Mucosa of descending colon (tissue), 3 donors: ENCODE results near the gene GPR149. TPM values are rescaled to one million over a fixed set of nuclear protein-coding genes. Genes with fewer than 3 reads are reported as not detected.
"Not testable (repeated sequence)": the region's sequence is repeated elsewhere in the genome, so short reads cannot be mapped to it uniquely, and the experiment has no call there.

ENCODE experiments used
- ATAC-seq: fragments of 200-7000 bp; cut with Tn5 transposase; one replicate; pipeline ENCODE4 v1.9.1; 2020; ENCODE audit warnings: mild to moderate bottlenecking, moderate library complexity
- DNase-seq, 3 donors: peaks; one replicate each; pipeline ENCODE4 v3.0.0-alpha.2; 2020
- H3K36me3 ChIP-seq: fragments of 200-600 bp; one replicate; pipeline ENCODE4 v1.8.0; 2021; ENCODE audit warnings: low read depth, mild to moderate bottlenecking
- H3K4me1 ChIP-seq: fragments of 200-600 bp; one replicate; pipeline ENCODE4 v1.8.0; 2021; ENCODE audit warnings: low read depth, mild to moderate bottlenecking
- H3K4me3 ChIP-seq: fragments of 200-600 bp; one replicate; pipeline ENCODE4 v1.8.0; 2021; ENCODE audit warnings: mild to moderate bottlenecking
- H3K9me3 ChIP-seq: fragments of 200-600 bp; one replicate; pipeline ENCODE4 v1.8.0; 2021; ENCODE audit warnings: mild to moderate bottlenecking
- intact Hi-C, 2 donors: fragments of 100-400 bp; cut with DNase I in 1 of 2; cut with micrococcal nuclease in 1 of 2; formaldehyde crosslinking; loops; one replicate each; pipeline versions ENCODE4 v1.11.0 to v1.11.1; 2022; cut with DNase I, micrococcal nuclease
- long read RNA-seq, 2 donors: library from polyadenylated mRNA; unstranded; transcript quantifications; one replicate each; pipeline ENCODE4 v2.0.0, GENCODE V29; 2019 to 2021
- total RNA-seq, 3 donors: library from RNA; stranded (reverse); fragmentation: NEBNext Ultra II Directional in 2 of 3; extraction: Animal tissue kit (Norgen Biotek cat#: 25700) in 2 of 3; gene quantifications; one replicate each; pipeline versions ENCODE4 v1.2.1 to v1.2.4, GENCODE V29; 2021 to 2023
- TF ChIP-seq, protein P1 (sequence below): fragments of 200-600 bp; IDR thresholded peaks from one replicate; pipeline ENCODE4 v1.8.0; 2022; ENCODE audit warnings: antibody characterized with exemption, mild to moderate bottlenecking
- donor health status: DM: no; HTN: no; CAD: no; lungs with moderate emphysema.
- donor health status: DM: no; HTN: no; CAD: no.
- donor health status: DM: no; HTN: yes; CAD: no.

Gene GPR149, protein sequence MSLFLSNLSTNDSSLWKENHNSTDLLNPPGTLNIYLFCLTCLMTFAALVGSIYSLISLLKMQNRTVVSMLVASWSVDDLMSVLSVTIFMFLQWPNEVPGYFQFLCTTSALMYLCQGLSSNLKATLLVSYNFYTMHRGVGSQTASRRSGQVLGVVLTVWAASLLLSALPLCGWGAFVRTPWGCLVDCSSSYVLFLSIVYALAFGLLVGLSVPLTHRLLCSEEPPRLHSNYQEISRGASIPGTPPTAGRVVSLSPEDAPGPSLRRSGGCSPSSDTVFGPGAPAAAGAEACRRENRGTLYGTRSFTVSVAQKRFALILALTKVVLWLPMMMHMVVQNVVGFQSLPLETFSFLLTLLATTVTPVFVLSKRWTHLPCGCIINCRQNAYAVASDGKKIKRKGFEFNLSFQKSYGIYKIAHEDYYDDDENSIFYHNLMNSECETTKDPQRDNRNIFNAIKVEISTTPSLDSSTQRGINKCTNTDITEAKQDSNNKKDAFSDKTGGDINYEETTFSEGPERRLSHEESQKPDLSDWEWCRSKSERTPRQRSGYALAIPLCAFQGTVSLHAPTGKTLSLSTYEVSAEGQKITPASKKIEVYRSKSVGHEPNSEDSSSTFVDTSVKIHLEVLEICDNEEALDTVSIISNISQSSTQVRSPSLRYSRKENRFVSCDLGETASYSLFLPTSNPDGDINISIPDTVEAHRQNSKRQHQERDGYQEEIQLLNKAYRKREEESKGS
- not detected for total RNA-seq
- long read RNA-seq, donor 1 = 0 reads
- long read RNA-seq, donor 2 = 0 reads

- H3K36me3 ChIP-seq = no peaks in the 10 kb centered on the region
- DNase-seq = no peak
- no peak for ATAC-seq
- intact Hi-C loops = no loop called here
- no peaks in the 10 kb centered on the region for H3K4me1 ChIP-seq
- no peaks in the 10 kb centered on the region for H3K9me3 ChIP-seq
- TF ChIP-seq, protein P1, sequence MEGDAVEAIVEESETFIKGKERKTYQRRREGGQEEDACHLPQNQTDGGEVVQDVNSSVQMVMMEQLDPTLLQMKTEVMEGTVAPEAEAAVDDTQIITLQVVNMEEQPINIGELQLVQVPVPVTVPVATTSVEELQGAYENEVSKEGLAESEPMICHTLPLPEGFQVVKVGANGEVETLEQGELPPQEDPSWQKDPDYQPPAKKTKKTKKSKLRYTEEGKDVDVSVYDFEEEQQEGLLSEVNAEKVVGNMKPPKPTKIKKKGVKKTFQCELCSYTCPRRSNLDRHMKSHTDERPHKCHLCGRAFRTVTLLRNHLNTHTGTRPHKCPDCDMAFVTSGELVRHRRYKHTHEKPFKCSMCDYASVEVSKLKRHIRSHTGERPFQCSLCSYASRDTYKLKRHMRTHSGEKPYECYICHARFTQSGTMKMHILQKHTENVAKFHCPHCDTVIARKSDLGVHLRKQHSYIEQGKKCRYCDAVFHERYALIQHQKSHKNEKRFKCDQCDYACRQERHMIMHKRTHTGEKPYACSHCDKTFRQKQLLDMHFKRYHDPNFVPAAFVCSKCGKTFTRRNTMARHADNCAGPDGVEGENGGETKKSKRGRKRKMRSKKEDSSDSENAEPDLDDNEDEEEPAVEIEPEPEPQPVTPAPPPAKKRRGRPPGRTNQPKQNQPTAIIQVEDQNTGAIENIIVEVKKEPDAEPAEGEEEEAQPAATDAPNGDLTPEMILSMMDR = no peak
- no peak within 1 kb of the TSS for H3K4me3 ChIP-seq
These were observed at the start of gene GPR149 for GRCh38 chr3:154430014-154430413. GPR149 (minus strand) TSS chr3:154430190; CDS start chr3:154429615, 575 bp downstream.

GRCh38 chr3:154473769-154474168, 43.8 kb upstream of the GPR149 start:
- H3K9me3 ChIP-seq = no peaks in the 10 kb centered on the region
- no peak overlapping the region for H3K4me3 ChIP-seq
- H3K4me1 ChIP-seq = no peaks in the 10 kb centered on the region
- ATAC-seq = no peak
- intact Hi-C loops = no loop called here
- no peaks in the 10 kb centered on the region for H3K36me3 ChIP-seq
- no peak for DNase-seq
- TF ChIP-seq, protein P1 = no peak

GRCh38 chr3:154469585-154469984, 39.6 kb upstream of the GPR149 start:
- Histone ChIP-seq H3K9me3 (no peaks in the 10 kb centered on the region), H3K36me3 (no peaks in the 10 kb centered on the region), H3K4me1 (no peaks in the 10 kb centered on the region), H3K4me3 (no peak overlapping the region)
- TF ChIP-seq, protein P1 = no peak
- no peak for DNase-seq
- intact Hi-C loops = no loop called here
- ATAC-seq = no peak

- intact Hi-C loops = no loop called here
- H3K4me3 ChIP-seq = no peak overlapping the region
- no peaks in the 10 kb centered on the region for H3K4me1 ChIP-seq
- TF ChIP-seq, protein P1 = no peak
- no peak for ATAC-seq
- no peaks in the 10 kb centered on the region for H3K9me3 ChIP-seq
- H3K36me3 ChIP-seq = no peaks in the 10 kb centered on the region
- no peak for DNase-seq
These were observed 34.6 kb upstream of the GPR149 start for GRCh38 chr3:154464440-154465190.

DNA sequence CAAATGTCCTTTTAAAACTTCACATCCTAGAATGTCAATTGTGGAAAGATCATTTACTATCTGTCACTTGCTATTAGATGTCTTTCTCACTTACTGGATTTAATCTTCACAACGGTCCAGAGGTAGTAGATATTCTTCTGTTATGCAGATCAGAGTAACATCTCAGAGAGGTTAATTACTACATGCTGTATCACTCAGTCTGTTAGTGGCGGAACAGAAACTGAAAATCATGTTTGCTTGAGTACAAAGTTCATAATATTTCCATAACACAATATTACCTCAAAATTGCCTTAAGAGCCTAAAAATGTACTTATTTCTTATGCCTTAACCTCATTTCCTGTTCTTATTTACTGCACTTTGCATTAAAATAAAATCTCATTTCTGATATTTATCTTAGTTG, 28.6 kb upstream of the GPR149 start:
- no peak for DNase-seq
- TF ChIP-seq, protein P1 = no peak
- Histone ChIP-seq H3K4me3 (no peak overlapping the region), H3K9me3 (no peaks in the 10 kb centered on the region), H3K4me1 (no peaks in the 10 kb centered on the region), H3K36me3 (no peaks in the 10 kb centered on the region)
- intact Hi-C loops = no loop called here
- ATAC-seq = no peak

DNA sequence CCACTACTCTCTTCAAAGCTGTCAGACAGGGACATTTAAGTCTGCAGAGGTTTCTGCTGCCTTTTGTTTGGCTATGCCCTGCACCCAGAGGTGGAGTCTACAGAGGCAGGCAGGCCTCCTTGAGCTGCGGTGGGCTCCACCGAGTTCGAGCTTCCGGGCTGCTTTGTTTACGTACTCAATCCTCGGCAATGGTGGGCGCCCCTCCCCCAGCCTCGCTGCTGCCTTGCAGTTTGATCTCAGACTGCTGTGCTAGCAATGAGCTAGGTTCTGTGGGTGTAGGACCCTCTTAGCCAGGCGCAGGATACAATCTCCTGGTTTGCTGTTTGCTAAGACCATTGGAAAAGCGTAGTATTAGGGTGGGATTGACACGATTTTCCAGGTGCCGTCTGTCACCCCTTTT, 9.1 kb upstream of the GPR149 start:
- H3K4me1 ChIP-seq, H3K4me3 ChIP-seq, H3K36me3 ChIP-seq, DNase-seq, ATAC-seq, intact Hi-C loops, H3K9me3 ChIP-seq: not testable (repeated sequence)
